Measurements from ENCODE around the gene SNAP23. TPM values are rescaled to one million over a fixed set of nuclear protein-coding genes. Genes with fewer than 3 reads are reported as not detected.

SNAP23 gene
- total RNA-seq, 1 donor from 2014 or later = 81.9 TPM

- peak within 1 kb of the TSS; percentile 94 for H3K4me3 ChIP-seq
- intact Hi-C loops (cut with DNase I) = no loop called here
- DNase-seq (peak; percentile 99), ATAC-seq (peak; percentile 98)
- peak within 1 kb of the TSS; percentile 87 for H3K27ac ChIP-seq
- TF ChIP-seq, protein P1, sequence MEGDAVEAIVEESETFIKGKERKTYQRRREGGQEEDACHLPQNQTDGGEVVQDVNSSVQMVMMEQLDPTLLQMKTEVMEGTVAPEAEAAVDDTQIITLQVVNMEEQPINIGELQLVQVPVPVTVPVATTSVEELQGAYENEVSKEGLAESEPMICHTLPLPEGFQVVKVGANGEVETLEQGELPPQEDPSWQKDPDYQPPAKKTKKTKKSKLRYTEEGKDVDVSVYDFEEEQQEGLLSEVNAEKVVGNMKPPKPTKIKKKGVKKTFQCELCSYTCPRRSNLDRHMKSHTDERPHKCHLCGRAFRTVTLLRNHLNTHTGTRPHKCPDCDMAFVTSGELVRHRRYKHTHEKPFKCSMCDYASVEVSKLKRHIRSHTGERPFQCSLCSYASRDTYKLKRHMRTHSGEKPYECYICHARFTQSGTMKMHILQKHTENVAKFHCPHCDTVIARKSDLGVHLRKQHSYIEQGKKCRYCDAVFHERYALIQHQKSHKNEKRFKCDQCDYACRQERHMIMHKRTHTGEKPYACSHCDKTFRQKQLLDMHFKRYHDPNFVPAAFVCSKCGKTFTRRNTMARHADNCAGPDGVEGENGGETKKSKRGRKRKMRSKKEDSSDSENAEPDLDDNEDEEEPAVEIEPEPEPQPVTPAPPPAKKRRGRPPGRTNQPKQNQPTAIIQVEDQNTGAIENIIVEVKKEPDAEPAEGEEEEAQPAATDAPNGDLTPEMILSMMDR (IDR thresholded peaks at IDR 0.05) = no peak
- H3K36me3 ChIP-seq = no peaks in the 10 kb centered on the region
- H3K27me3 ChIP-seq = no peaks in the 10 kb centered on the region
- H3K4me1 ChIP-seq = peaks cover 7% of the 10 kb centered on the region
- no peaks in the 10 kb centered on the region for H3K9me3 ChIP-seq
Measured at GRCh38 chr15:42575188-42576039, 80.0 kb downstream of the SNAP23 start, which contains the start of gene STARD9. Gene STARD9 (plus strand): TSS chr15:42575606. CDS start chr15:42575716, 110 bp downstream.

- peaks cover 7% of the 10 kb centered on the region for H3K4me1 ChIP-seq
- TF ChIP-seq, protein P1 (IDR thresholded peaks at IDR 0.05) = no peak
- H3K36me3 ChIP-seq = no peaks in the 10 kb centered on the region
- intact Hi-C loops (cut with DNase I) = no loop called here
- peak overlapping the region; percentile 94 for H3K4me3 ChIP-seq
- H3K27me3 ChIP-seq = no peaks in the 10 kb centered on the region
- ATAC-seq (no peak), DNase-seq (no peak)
- H3K27ac ChIP-seq = peak overlapping the region; percentile 87
- H3K9me3 ChIP-seq = no peaks in the 10 kb centered on the region
Measured at GRCh38 chr15:42576040-42576594, 80.7 kb downstream of the SNAP23 start.

GRCh38 chr15:42576776-42577175 lies 81.3 kb downstream of the SNAP23 start:
- peaks cover 10% of the 10 kb centered on the region for H3K4me1 ChIP-seq
- no peaks in the 10 kb centered on the region for H3K36me3 ChIP-seq
- DNase-seq = no peak
- peak overlapping the region; percentile 94 for H3K4me3 ChIP-seq
- ATAC-seq = no peak
- TF ChIP-seq, protein P1 (IDR thresholded peaks at IDR 0.05) = no peak
- H3K27ac ChIP-seq = no peak overlapping the region
- intact Hi-C loops (cut with DNase I) = no loop called here
- no peaks in the 10 kb centered on the region for H3K9me3 ChIP-seq
- H3K27me3 ChIP-seq = no peaks in the 10 kb centered on the region

DNA sequence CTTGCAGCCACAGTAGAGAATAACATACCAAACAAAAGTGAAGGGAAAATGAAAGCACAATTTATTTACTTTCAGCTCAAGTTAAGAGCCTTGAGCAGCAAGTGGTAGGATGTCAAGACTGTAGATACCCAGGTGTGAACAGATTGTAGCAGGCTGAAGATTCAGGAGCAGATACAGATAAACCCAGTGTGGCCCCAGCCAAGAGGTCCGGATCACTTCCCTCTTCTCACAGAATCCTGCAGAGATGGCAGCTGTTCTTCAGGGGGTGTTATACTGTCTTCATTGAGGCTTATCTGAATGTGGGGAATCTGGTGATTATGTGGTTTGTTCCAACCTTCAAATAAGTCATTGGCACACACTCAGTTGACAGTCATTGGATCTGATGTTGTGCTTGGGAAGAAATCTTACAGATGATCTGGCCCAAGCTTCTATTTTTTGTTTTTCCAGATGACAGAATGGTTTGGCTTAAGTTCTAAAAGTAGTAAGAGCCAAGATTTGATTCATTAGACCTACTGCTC lies 82.1 kb downstream of the SNAP23 start:
- Histone ChIP-seq H3K36me3 (no peaks in the 10 kb centered on the region), H3K27ac (no peak overlapping the region), H3K4me1 (peaks cover 18% of the 10 kb centered on the region), H3K4me3 (no peak overlapping the region), H3K9me3 (no peaks in the 10 kb centered on the region), H3K27me3 (no peaks in the 10 kb centered on the region)
- intact Hi-C loops (cut with DNase I) = no loop called here
- TF ChIP-seq, protein P1 (IDR thresholded peaks at IDR 0.05) = no peak
- ATAC-seq = no peak
- DNase-seq = no peak

DNA sequence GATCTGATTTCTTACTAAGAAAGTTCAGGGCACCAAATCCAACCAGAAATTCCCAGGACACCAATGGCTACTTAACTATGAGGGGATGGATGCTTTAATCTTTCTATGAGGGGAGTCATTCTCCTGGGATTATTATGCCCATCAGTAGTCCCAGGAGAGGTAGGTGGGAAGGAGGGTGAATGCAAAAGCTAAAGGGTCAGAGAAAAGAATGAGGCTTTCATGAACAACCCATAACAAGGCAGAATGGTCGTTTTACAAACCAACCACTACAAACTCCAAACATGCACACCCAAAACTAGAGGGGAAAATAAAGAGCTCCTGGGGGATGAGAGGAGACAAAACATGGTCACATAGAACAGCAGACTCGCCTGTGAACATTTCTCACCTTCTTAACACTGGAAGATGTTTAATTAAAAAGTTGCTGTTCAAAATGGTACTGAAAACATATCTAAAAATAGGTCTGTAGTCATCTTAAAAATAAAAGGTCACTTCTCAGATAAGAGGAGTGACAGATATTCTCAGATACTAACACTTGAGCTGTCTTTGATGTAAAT lies 83.6 kb downstream of the SNAP23 start:
- Histone ChIP-seq H3K4me1 (peaks cover 26% of the 10 kb centered on the region), H3K4me3 (no peak overlapping the region), H3K36me3 (no peaks in the 10 kb centered on the region), H3K27me3 (no peaks in the 10 kb centered on the region), H3K9me3 (no peaks in the 10 kb centered on the region), H3K27ac (no peak overlapping the region)
- no peak for ATAC-seq
- DNase-seq = no peak
- TF ChIP-seq, protein P1 (IDR thresholded peaks at IDR 0.05) = no peak
- intact Hi-C loops (cut with DNase I) = no loop called here

Data from upper lobe of right lung (tissue), 1 donor.